HEK293T (cell line): ENCODE data around the gene SH2B2.

Experiments
- CTCF ChIA-PET: fragments of 350-600 bp; formaldehyde crosslinking; extraction: SDS; loops from one replicate; lab custom pipeline; 2021; ENCODE audit warnings: antibody characterized with exemption, inconsistent platforms; lab: Yijun Ruan, JAX
- POLR2A ChIA-PET: fragments of 350-600 bp; formaldehyde crosslinking; extraction: SDS; loops from one replicate; lab custom pipeline; 2020; ENCODE audit warnings: antibody characterized with exemption, inconsistent platforms; lab: Yijun Ruan, JAX
- DNase-seq: peaks from one replicate; pipeline ENCODE4 v3.0.0; 2012; ENCODE audit warnings: mixed read lengths; ENCODE audit errors: extremely low spot score
- ARNT ChIP-seq: fragments of 450-650 bp; IDR thresholded peaks from 2 replicates; pipeline ENCODE4 v1.6.1; 2017; ENCODE audit warnings: mild to moderate bottlenecking
- BHLHE40 ChIP-seq: fragments of 450-650 bp; IDR thresholded peaks from 2 replicates; pipeline ENCODE4 v1.6.1; 2016; ENCODE audit warnings: mild to moderate bottlenecking, moderate library complexity, borderline replicate concordance
- CTBP1 ChIP-seq: fragments of 450-650 bp; IDR thresholded peaks from 2 replicates; pipeline ENCODE4 v1.6.1; 2016; ENCODE audit warnings: borderline replicate concordance
- ELF4 ChIP-seq: fragments of 450-650 bp; IDR thresholded peaks from 2 replicates; pipeline ENCODE4 v1.6.1; 2017; ENCODE audit warnings: antibody characterized with exemption
- FOXA1 ChIP-seq: fragments of 450-650 bp; IDR thresholded peaks from 2 replicates; pipeline ENCODE4 v1.6.1; 2016; ENCODE audit warnings: mild to moderate bottlenecking
- FOXK2 ChIP-seq: fragments of 450-650 bp; IDR thresholded peaks from 2 replicates; pipeline ENCODE4 v1.6.1; 2016; ENCODE audit warnings: mild to moderate bottlenecking
- FOXM1 ChIP-seq: fragments of 450-650 bp; IDR thresholded peaks from 2 replicates; pipeline ENCODE4 v1.6.1; 2017; ENCODE audit warnings: mild to moderate bottlenecking, borderline replicate concordance
- HDGF ChIP-seq: fragments of 450-650 bp; IDR thresholded peaks from 2 replicates; pipeline ENCODE4 v1.6.1; 2017; ENCODE audit warnings: antibody characterized with exemption, borderline replicate concordance
- L3MBTL2 ChIP-seq: fragments of 450-650 bp; conservative IDR thresholded peaks from 2 replicates; pipeline ENCODE4 v1.6.1; 2016; ENCODE audit warnings: mild to moderate bottlenecking
- LEF1 ChIP-seq: fragments of 450-650 bp; IDR thresholded peaks from 2 replicates; pipeline ENCODE4 v1.6.1; 2017; ENCODE audit warnings: mild to moderate bottlenecking, borderline replicate concordance
- NFRKB ChIP-seq: fragments of 450-650 bp; IDR thresholded peaks from 2 replicates; pipeline ENCODE4 v1.6.1; 2016; ENCODE audit warnings: mild to moderate bottlenecking, moderate library complexity
- PKNOX1 ChIP-seq: fragments of 450-650 bp; IDR thresholded peaks from 2 replicates; pipeline ENCODE4 v1.6.1; 2016
- SP1 ChIP-seq: fragments of 450-650 bp; IDR thresholded peaks from 2 replicates; pipeline ENCODE4 v1.6.1; 2017
- SUZ12 ChIP-seq: fragments of 450-650 bp; IDR thresholded peaks from 2 replicates; pipeline ENCODE4 v1.6.1; 2016; ENCODE audit warnings: mild to moderate bottlenecking
- TARDBP ChIP-seq: fragments of 450-650 bp; IDR thresholded peaks from 2 replicates; pipeline ENCODE4 v1.6.1; 2016
- ZNF384 ChIP-seq: fragments of 450-650 bp; IDR thresholded peaks from 2 replicates; pipeline ENCODE4 v1.6.1; 2016

SH2B2 gene

GRCh38 chr7:102288285-102288930 lies 1.7 kb downstream of the SH2B2 start:
- TF ChIP-seq ELF4 = no peak
- no peak for TF ChIP-seq CTBP1
- no peak for TF ChIP-seq HDGF
- no peak for TF ChIP-seq L3MBTL2
- TF ChIP-seq ARNT = no peak
- TF ChIP-seq BHLHE40 = no peak
- TF ChIP-seq NFRKB = no peak
- TF ChIP-seq SUZ12 = no peak
- no peak for TF ChIP-seq PKNOX1
- no peak for TF ChIP-seq ZNF384
- TF ChIP-seq FOXA1 = no peak
- no peak for TF ChIP-seq TARDBP
- TF ChIP-seq FOXK2 = no peak
- no peak for TF ChIP-seq SP1
- no peak for TF ChIP-seq LEF1
- no peak for TF ChIP-seq FOXM1
- no peak for DNase-seq
- ChIA-PET CTCF (interaction anchor here (0.6 kb wide), 1 partner anchor 899 kb away, joined by 3 read pairs; no protein-coding TSS in a partner anchor), POLR2A (interaction anchor here (1.1 kb wide), 1 partner anchor 75 kb away, joined by 6 read pairs; no protein-coding TSS in a partner anchor)

GRCh38 chr7:102289057-102289456 lies 2.4 kb downstream of the SH2B2 start:
- TF ChIP-seq LEF1 = no peak
- no peak for TF ChIP-seq ZNF384
- no peak for TF ChIP-seq SUZ12
- no peak for TF ChIP-seq FOXA1
- no peak for TF ChIP-seq SP1
- no peak for TF ChIP-seq ELF4
- TF ChIP-seq FOXM1 = no peak
- no peak for TF ChIP-seq L3MBTL2
- TF ChIP-seq TARDBP = no peak
- no peak for TF ChIP-seq HDGF
- no peak for TF ChIP-seq PKNOX1
- POLR2A ChIA-PET = interaction anchor here (0.7 kb wide), 1 partner anchor 74 kb away, joined by 3 read pairs; no protein-coding TSS in a partner anchor
- CTCF ChIA-PET = no interaction called here
- no peak for DNase-seq

- ChIA-PET POLR2A (interaction anchor here (1.3 kb wide), 1 partner anchor 104 kb away, joined by 4 read pairs; the partner anchor contains the start of gene PRKRIP1), CTCF (no interaction called here)
- no peak for TF ChIP-seq ARNT
- TF ChIP-seq SP1 = no peak
- no peak for DNase-seq
These were observed 4.6 kb downstream of the SH2B2 start for GRCh38 chr7:102291056-102291915.

GRCh38 chr7:102291916-102292267 lies 5.2 kb downstream of the SH2B2 start:
- ChIA-PET POLR2A (no interaction called here), CTCF (no interaction called here)
- TF ChIP-seq HDGF = no peak
- TF ChIP-seq FOXK2 = no peak
- no peak for TF ChIP-seq ZNF384
- no peak for TF ChIP-seq NFRKB
- TF ChIP-seq PKNOX1 = no peak
- DNase-seq = no peak

GRCh38 chr7:102292813-102293798 lies 6.4 kb downstream of the SH2B2 start:
- POLR2A ChIA-PET = no interaction called here

More at GRCh38 chr7:102292813-102293798, 6.4 kb downstream of the SH2B2 start:
- peak; percentile 39 for DNase-seq
- CTCF ChIA-PET = no interaction called here
- TF ChIP-seq ELF4 (no peak), PKNOX1 (no peak), BHLHE40 (no peak), LEF1 (no peak), FOXA1 (no peak), ARNT (no peak), L3MBTL2 (no peak), HDGF (no peak), SP1 (no peak), SUZ12 (no peak), NFRKB (no peak), FOXM1 (no peak), TARDBP (no peak), ZNF384 (no peak)
